Prostate gland (tissue), 2 donors: ENCODE results near the gene TTL.
"Not testable (repeated sequence)": the region's sequence is repeated elsewhere in the genome, so short reads cannot be mapped to it uniquely, and the experiment has no call there.

Experiments used
- POLR2A ChIP-seq: fragments of 450-650 bp; IDR thresholded peaks from one replicate; pipeline ENCODE4 v1.6.1; 2016; ENCODE audit warnings: antibody characterized with exemption, mild to moderate bottlenecking
- POLR2AphosphoS5 ChIP-seq: sonication (generic); formaldehyde crosslinking; IDR thresholded peaks from one replicate; pipeline ENCODE4 v1.6.1; 2017; ENCODE audit warnings: antibody characterized with exemption
- TF ChIP-seq, protein P1 (sequence below), 4 experiments: fragments of 200-600 bp in 2 of 4; fragments of 450-650 bp in 2 of 4; sonication (generic) in 2 of 4; IDR thresholded peaks; 1 replicate in 3 of 4; 2 replicates in 1 of 4; pipeline ENCODE4 v1.5.1; 2016 to 2019; ENCODE audit warnings: antibody characterized with exemption in 4 of 4, mild to moderate bottlenecking in 2 of 4, moderate library complexity in 2 of 4

DNA sequence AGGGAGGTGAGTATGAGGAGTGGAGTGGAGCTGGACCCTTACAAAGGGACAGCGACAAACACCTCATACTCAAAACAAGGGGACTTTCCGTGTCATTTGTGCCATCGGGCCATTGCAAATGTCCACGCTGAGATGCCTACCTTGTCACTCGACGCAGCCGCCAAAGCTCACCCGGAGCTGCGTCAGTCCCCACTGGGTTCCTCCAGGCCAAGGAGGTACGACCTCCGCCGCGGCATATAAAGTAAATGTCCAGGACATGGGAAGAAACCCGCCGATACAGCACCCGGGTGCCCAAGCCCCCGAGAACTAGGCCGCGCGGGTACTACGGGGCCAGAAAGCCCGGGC lies 49.6 kb upstream of the TTL start:
- not testable (repeated sequence) for TF ChIP-seq POLR2AphosphoS5, POLR2A
- TF ChIP-seq, protein P1, sequence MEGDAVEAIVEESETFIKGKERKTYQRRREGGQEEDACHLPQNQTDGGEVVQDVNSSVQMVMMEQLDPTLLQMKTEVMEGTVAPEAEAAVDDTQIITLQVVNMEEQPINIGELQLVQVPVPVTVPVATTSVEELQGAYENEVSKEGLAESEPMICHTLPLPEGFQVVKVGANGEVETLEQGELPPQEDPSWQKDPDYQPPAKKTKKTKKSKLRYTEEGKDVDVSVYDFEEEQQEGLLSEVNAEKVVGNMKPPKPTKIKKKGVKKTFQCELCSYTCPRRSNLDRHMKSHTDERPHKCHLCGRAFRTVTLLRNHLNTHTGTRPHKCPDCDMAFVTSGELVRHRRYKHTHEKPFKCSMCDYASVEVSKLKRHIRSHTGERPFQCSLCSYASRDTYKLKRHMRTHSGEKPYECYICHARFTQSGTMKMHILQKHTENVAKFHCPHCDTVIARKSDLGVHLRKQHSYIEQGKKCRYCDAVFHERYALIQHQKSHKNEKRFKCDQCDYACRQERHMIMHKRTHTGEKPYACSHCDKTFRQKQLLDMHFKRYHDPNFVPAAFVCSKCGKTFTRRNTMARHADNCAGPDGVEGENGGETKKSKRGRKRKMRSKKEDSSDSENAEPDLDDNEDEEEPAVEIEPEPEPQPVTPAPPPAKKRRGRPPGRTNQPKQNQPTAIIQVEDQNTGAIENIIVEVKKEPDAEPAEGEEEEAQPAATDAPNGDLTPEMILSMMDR (IDR thresholded peaks at IDR 0.05) = not testable (repeated sequence)
